Kidney (tissue), 14 donors: ENCODE measurements around the gene CALML5. TPM values are rescaled to one million over a fixed set of nuclear protein-coding genes. Genes with fewer than 3 reads are reported as not detected.
A peak's percentile ranks its signal among the peaks of the same experiment; 100 is the strongest.

Experiments used
- DNase-seq, 5 donors: peaks; one replicate each; pipeline ENCODE4 v3.0.0-alpha.2; 2013 to 2020
- FAIRE-seq: peaks from 2 replicates; lab custom pipeline; 2012; peaks lifted over from hg19 to GRCh38; lab: Jason Lieb, UNC
- H3K27ac ChIP-seq, 2 donors: one replicate each; pipeline ENCODE4 v1.7.0; 2013; ENCODE audit warnings: low read depth in 2 of 2, low read length in 2 of 2, inconsistent platforms in 1 of 2
- H3K27me3 ChIP-seq: one replicate; pipeline ENCODE4 v1.7.1; 2013; ENCODE audit warnings: low read length, inconsistent platforms; ENCODE audit not compliant: control insufficient read depth, insufficient read depth
- H3K36me3 ChIP-seq, 3 donors: one replicate each; pipeline versions ENCODE4 v1.7.0 to v1.7.1; 2013; ENCODE audit warnings: low read length in 3 of 3, control low read depth in 1 of 3, inconsistent platforms in 1 of 3; ENCODE audit not compliant: insufficient read depth in 3 of 3, control insufficient read depth in 2 of 3
- H3K4me1 ChIP-seq, 3 donors: one replicate each; pipeline versions ENCODE4 v1.7.0 to v1.7.1; 2013; ENCODE audit warnings: low read length in 3 of 3, inconsistent platforms in 1 of 3, low read depth in 1 of 3; ENCODE audit not compliant: control insufficient read depth in 2 of 3, insufficient read depth in 2 of 3
- H3K4me3 ChIP-seq, 3 donors: one replicate each; pipeline versions ENCODE4 v1.7.0 to v1.8.1; 2013; ENCODE audit warnings: low read length in 3 of 3, control low read depth in 1 of 3, inconsistent platforms in 1 of 3
- H3K9ac ChIP-seq, 3 donors: one replicate each; pipeline versions ENCODE4 v1.7.0 to v1.7.1; 2013; ENCODE audit warnings: low read length in 3 of 3, control low read depth in 1 of 3, inconsistent platforms in 1 of 3
- H3K9me3 ChIP-seq, 3 donors: one replicate each; pipeline versions ENCODE4 v1.7.0 to v1.7.1; 2013; ENCODE audit warnings: low read length in 3 of 3, control low read depth in 1 of 3, inconsistent platforms in 1 of 3; ENCODE audit not compliant: control insufficient read depth in 2 of 3, insufficient read depth in 1 of 3
- CTCF ChIP-seq: IDR thresholded peaks from 3 replicates; pipeline ENCODE4 v1.5.1; 2012; ENCODE audit warnings: mild to moderate bottlenecking, moderate library complexity, borderline replicate concordance; ENCODE audit not compliant: insufficient read depth; ENCODE audit errors: extremely low read depth
- intact Hi-C: fragments of 100-400 bp; cut with DNase I; formaldehyde crosslinking; loops from one replicate; pipeline ENCODE4 v1.11.1; 2022
- polyA plus RNA-seq: library from polyadenylated mRNA; stranded (reverse); fragments of 350-450 nt; fragmentation: Illumina TruSeq; extraction: RNeasy Lipid Tissue Mini Kit (QIAGEN cat#74804); gene quantifications from one replicate; pipeline ENCODE4 v1.2.3, GENCODE V29; 2014; ENCODE audit warnings: low read depth, low replicate concordance; ENCODE audit not compliant: insufficient read depth
- total RNA-seq: library from RNA; stranded (reverse); fragmentation: NEBNext Ultra II Directional; extraction: Animal tissue kit (Norgen Biotek cat#: 25700); gene quantifications from one replicate; pipeline ENCODE4 v1.2.1, GENCODE V29; 2021
- donor health status: control.
- donor health status: control.
- donor health status: control.
- donor health status: control.
- donor health status: control.
- donor health status: DM: yes; HTN: yes; CAD: no.
- donor health status: Normal renal cell carcinoma (clear cell type).

The CALML5 gene
- total and polyA plus RNA-seq, 2 donors from 2014 or later = not detected

DNA sequence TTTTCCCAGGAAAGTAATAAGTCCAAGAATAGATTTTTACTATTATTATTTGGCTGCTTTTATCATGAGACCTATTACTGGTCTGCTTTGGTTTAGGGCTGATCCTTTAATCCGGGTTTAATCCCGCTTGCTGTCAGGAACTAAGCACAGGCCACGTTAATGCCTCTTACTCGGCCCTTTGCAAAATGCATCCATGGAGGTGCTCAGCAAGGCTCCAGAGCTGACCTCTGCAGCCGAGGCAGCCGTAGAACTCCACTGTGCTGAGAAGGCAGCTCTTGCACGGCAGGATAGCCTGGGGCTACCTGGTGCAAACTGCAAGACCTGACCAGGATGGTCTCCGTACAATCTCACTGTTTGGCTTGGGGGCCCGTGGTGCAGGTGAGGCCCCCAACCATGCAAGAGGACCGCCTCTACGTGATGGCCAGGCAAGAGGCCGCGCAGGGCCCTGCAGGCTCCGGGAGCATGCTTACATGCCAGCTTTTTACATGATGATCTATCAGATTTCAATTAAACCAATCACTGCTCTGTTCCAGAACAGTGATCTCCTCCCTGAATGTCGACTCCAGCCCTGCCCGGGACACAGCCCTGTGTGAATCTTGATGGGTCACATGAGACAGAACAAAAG lies 15.0 kb upstream of the CALML5 start:
- no peaks in the 10 kb centered on the region for H3K36me3 ChIP-seq
- peak in 2 of 5 donors; percentile 34 to 50 for DNase-seq
- FAIRE-seq = no peak
- H3K27ac ChIP-seq = no peak overlapping the region
- no peak overlapping the region for H3K9ac ChIP-seq
- no peak overlapping the region for H3K4me3 ChIP-seq
- no peaks in the 10 kb centered on the region for H3K27me3 ChIP-seq
- no peak for TF ChIP-seq CTCF
- intact Hi-C loops = no loop called here
- no peaks in the 10 kb centered on the region for H3K9me3 ChIP-seq
- peaks cover 5 to 26% (median 13%) of the 10 kb centered on the region in 3 donors for H3K4me1 ChIP-seq

- no peak overlapping the region for H3K9ac ChIP-seq
- H3K9me3 ChIP-seq = no peaks in the 10 kb centered on the region
- FAIRE-seq (no peak), DNase-seq (no peak)
- no peak for TF ChIP-seq CTCF
- no peak overlapping the region for H3K4me3 ChIP-seq
- intact Hi-C loops = no loop called here
- no peak overlapping the region for H3K27ac ChIP-seq
- peaks cover 5 to 30% (median 16%) of the 10 kb centered on the region in 3 donors for H3K4me1 ChIP-seq
- H3K27me3 ChIP-seq = no peaks in the 10 kb centered on the region
- H3K36me3 ChIP-seq = no peaks in the 10 kb centered on the region
Observed at GRCh38 chr10:5512881-5513612, 13.7 kb upstream of the CALML5 start.

- DNase-seq (peak in 1 of 5 donors; percentile 27), FAIRE-seq (no peak)
- H3K9me3 ChIP-seq = no peaks in the 10 kb centered on the region
- H3K4me1 ChIP-seq = peaks cover 4 to 32% (median 16%) of the 10 kb centered on the region in 3 donors
- no peak overlapping the region for H3K9ac ChIP-seq
- no peak overlapping the region for H3K4me3 ChIP-seq
- no peaks in the 10 kb centered on the region for H3K27me3 ChIP-seq
- intact Hi-C loops = no loop called here
- H3K36me3 ChIP-seq = no peaks in the 10 kb centered on the region
- TF ChIP-seq CTCF = no peak
- H3K27ac ChIP-seq = no peak overlapping the region
Observed at GRCh38 chr10:5512331-5512730, 13.0 kb upstream of the CALML5 start.
